Liver (tissue), 9 donors: ENCODE measurements around the gene KCTD5. TPM values are rescaled to one million over a fixed set of nuclear protein-coding genes. Genes with fewer than 3 reads are reported as not detected.

Source experiments
- DNase-seq: peaks from one replicate; pipeline ENCODE4 v3.0.0-alpha.2; 2017; ENCODE audit warnings: low spot score
- H3K27ac ChIP-seq, 2 donors: one replicate each; pipeline ENCODE4 v1.7.0; 2013; ENCODE audit warnings: inconsistent platforms in 2 of 2, low read length in 2 of 2, control low read depth in 1 of 2, low read depth in 1 of 2, mild to moderate bottlenecking in 1 of 2
- H3K27me3 ChIP-seq, 4 donors: one replicate each; pipeline versions ENCODE4 v1.6.1 to v1.7.0; 2013; ENCODE audit warnings: low read length in 3 of 4, inconsistent platforms in 1 of 4, mild to moderate bottlenecking in 1 of 4, moderate library complexity in 1 of 4; ENCODE audit not compliant: control insufficient read depth in 4 of 4, insufficient read depth in 4 of 4
- H3K36me3 ChIP-seq, 4 donors: one replicate each; pipeline versions ENCODE4 v1.6.1 to v1.7.0; 2013; ENCODE audit warnings: low read length in 3 of 4, mild to moderate bottlenecking in 3 of 4, low read depth in 1 of 4, moderate library complexity in 1 of 4; ENCODE audit not compliant: control insufficient read depth in 4 of 4, insufficient read depth in 3 of 4
- H3K4me1 ChIP-seq, 4 donors: one replicate each; pipeline versions ENCODE4 v1.6.1 to v1.7.0; 2013; ENCODE audit warnings: low read length in 3 of 4, mild to moderate bottlenecking in 3 of 4, moderate library complexity in 1 of 4; ENCODE audit not compliant: control insufficient read depth in 4 of 4, insufficient read depth in 4 of 4
- H3K4me3 ChIP-seq, 3 donors: one replicate each; pipeline versions ENCODE4 v1.6.1 to v1.7.0; 2013; ENCODE audit warnings: low read length in 3 of 3, control low read depth in 1 of 3, low read depth in 1 of 3, mild to moderate bottlenecking in 1 of 3
- H3K9ac ChIP-seq, 2 donors: one replicate each; pipeline ENCODE4 v1.7.0; 2013; ENCODE audit warnings: low read length in 2 of 2, mild to moderate bottlenecking in 2 of 2, moderate library complexity in 2 of 2, control low read depth in 1 of 2, low read depth in 1 of 2
- H3K9me3 ChIP-seq, 4 donors: one replicate each; pipeline versions ENCODE4 v1.6.1 to v1.7.0; 2013; ENCODE audit warnings: low read length in 3 of 4; ENCODE audit not compliant: control insufficient read depth in 4 of 4
- EGR1 ChIP-seq, 2 donors: IDR thresholded peaks; 2 replicates each; pipeline ENCODE4 v1.6.1; 2016 to 2018; ENCODE audit warnings: antibody characterized with exemption in 2 of 2, low read depth in 2 of 2
- FOXA1 ChIP-seq: IDR thresholded peaks from 2 replicates; pipeline ENCODE4 v1.6.1; 2016; ENCODE audit warnings: antibody characterized with exemption
- FOXA2 ChIP-seq: IDR thresholded peaks from 2 replicates; pipeline ENCODE4 v1.6.1; 2016; ENCODE audit warnings: antibody characterized with exemption
- GABPA ChIP-seq, 2 donors: IDR thresholded peaks in 1 of 2; conservative IDR thresholded peaks in 1 of 2; 2 replicates each; pipeline ENCODE4 v1.6.1; 2016; ENCODE audit warnings: antibody characterized with exemption in 2 of 2, mild to moderate bottlenecking in 1 of 2, moderate library complexity in 1 of 2
- HNF4A ChIP-seq, 2 donors: conservative IDR thresholded peaks; 2 replicates each; pipeline ENCODE4 v1.6.1; 2016; ENCODE audit warnings: antibody characterized with exemption in 2 of 2, mild to moderate bottlenecking in 2 of 2
- HNF4G ChIP-seq: IDR thresholded peaks from 2 replicates; pipeline ENCODE4 v1.6.1; 2016; ENCODE audit warnings: antibody characterized with exemption
- JUND ChIP-seq, 2 donors: IDR thresholded peaks; 2 replicates each; pipeline ENCODE4 v1.6.1; 2016; ENCODE audit warnings: antibody characterized with exemption in 2 of 2
- NR2F2 ChIP-seq: IDR thresholded peaks from 2 replicates; pipeline ENCODE4 v1.6.1; 2016; ENCODE audit warnings: antibody characterized with exemption
- RAD21 ChIP-seq, 2 donors: IDR thresholded peaks; 2 replicates each; pipeline ENCODE4 v1.6.1; 2016; ENCODE audit warnings: antibody characterized with exemption in 2 of 2, mild to moderate bottlenecking in 2 of 2
- RXRA ChIP-seq, 2 donors: IDR thresholded peaks; 2 replicates each; pipeline ENCODE4 v1.6.1; 2017 to 2018; ENCODE audit warnings: antibody characterized with exemption in 2 of 2, mild to moderate bottlenecking in 1 of 2
- SP1 ChIP-seq: IDR thresholded peaks from 2 replicates; pipeline ENCODE4 v1.6.1; 2018; ENCODE audit warnings: antibody characterized with exemption, mild to moderate bottlenecking
- TAF1 ChIP-seq: conservative IDR thresholded peaks from 2 replicates; pipeline ENCODE4 v1.6.1; 2016; ENCODE audit warnings: antibody characterized with exemption, mild to moderate bottlenecking
- YY1 ChIP-seq: IDR thresholded peaks from 2 replicates; pipeline ENCODE4 v1.6.1; 2016; ENCODE audit warnings: antibody characterized with exemption, mild to moderate bottlenecking
- WGBS: extraction: QIAGEN DNeasy Blood & Tissue Kit; methylation state at CpG from one replicate; pipeline ENCODE4 v1.1.7; 2013; 5-methylcytosine and 5-hydroxymethylcytosine counted together
- polyA plus RNA-seq, 2 donors: library from polyadenylated mRNA; stranded (reverse) in 1 of 2; unstranded in 1 of 2; fragments of 200-250 nt in 1 of 2; fragments of >200 nt in 1 of 2; fragmentation: Nextera tagmentation in 1 of 2; extraction: Ambion mirVana in 1 of 2; gene quantifications; one replicate each; pipeline versions ENCODE4 v1.2.1 to v1.2.3, GENCODE V29; 2013 to 2015
- total RNA-seq, 2 donors: library from RNA; depleted of rRNA; stranded (reverse); fragments of >200 nt; gene quantifications; one replicate each; pipeline ENCODE4 v1.2.3, GENCODE V29; 2014
- TF ChIP-seq, protein P1 (sequence below): IDR thresholded peaks from 2 replicates; pipeline ENCODE4 v1.6.1; 2016; ENCODE audit warnings: antibody characterized with exemption
- TF ChIP-seq, protein P2 (sequence below): IDR thresholded peaks from 2 replicates; pipeline ENCODE4 v1.6.1; 2016; ENCODE audit warnings: antibody characterized with exemption
- TF ChIP-seq, protein P3 (sequence below): IDR thresholded peaks from 2 replicates; pipeline ENCODE4 v1.6.1; 2016; ENCODE audit warnings: antibody characterized with exemption, mild to moderate bottlenecking
- TF ChIP-seq, protein P4 (sequence below): fragments of 150-350 bp; IDR thresholded peaks from 2 replicates; pipeline ENCODE4 v1.5.1; 2017; ENCODE audit warnings: improper control_type of control experiment, low read depth, low read length; ENCODE audit not compliant: missing input control
- TF ChIP-seq, protein P5 (sequence below): IDR thresholded peaks from 2 replicates; pipeline ENCODE4 v1.6.1; 2016; ENCODE audit warnings: antibody characterized with exemption
- donor health status: healthy.
- donor health status: healthy.
- donor health status: healthy.
- donor health status: healthy.
- donor health status: healthy.

KCTD5 gene
- total and polyA plus RNA-seq, 4 donors: 8.3 to 14.2 (median 11.5) TPM

DNA sequence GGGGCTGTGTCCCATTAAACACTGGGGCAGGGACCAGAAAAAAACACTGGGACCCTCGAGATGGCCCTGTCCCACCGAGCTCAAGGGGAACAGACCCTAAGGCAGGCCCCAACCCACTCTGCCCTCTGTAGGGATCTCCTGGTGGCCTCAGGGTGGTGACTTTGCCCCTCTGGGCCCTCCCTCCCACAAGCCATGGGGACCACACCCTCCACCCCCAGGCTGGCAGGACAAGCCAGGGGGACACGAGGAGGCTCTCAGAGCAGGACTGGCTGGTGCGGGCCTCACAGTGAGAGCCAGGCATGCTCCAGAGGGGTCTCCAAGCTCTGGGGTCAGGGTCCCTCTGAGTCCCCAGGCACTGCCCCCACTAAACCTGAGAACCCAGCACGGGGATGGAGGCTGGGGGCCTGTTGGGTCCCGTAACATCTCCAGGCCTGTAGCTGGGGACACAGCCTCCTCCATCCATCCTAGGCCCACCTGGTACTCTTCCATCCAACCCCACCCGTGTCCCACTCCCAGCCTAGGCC lies 55.6 kb downstream of the KCTD5 start:
- H3K4me3 ChIP-seq: no peak overlapping the region
- H3K9ac ChIP-seq: no peak overlapping the region
- H3K27me3 ChIP-seq: no peaks in the 10 kb centered on the region
- WGBS: 79% methylated on average over 7 of the region's 7 CpGs
- no peaks in the 10 kb centered on the region for H3K4me1 ChIP-seq
- DNase-seq: no peak
- no peaks in the 10 kb centered on the region for H3K36me3 ChIP-seq
- TF ChIP-seq EGR1 (IDR thresholded peaks at IDR 0.05; ENCODE audit: low read depth in 2 of 2): no peak
- TF ChIP-seq HNF4G: no peak
- no peak for TF ChIP-seq FOXA1
- TF ChIP-seq, protein P1, sequence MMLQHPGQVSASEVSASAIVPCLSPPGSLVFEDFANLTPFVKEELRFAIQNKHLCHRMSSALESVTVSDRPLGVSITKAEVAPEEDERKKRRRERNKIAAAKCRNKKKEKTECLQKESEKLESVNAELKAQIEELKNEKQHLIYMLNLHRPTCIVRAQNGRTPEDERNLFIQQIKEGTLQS: no peak
- TF ChIP-seq, protein P2, sequence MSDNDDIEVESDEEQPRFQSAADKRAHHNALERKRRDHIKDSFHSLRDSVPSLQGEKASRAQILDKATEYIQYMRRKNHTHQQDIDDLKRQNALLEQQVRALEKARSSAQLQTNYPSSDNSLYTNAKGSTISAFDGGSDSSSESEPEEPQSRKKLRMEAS: no peak
- TF ChIP-seq NR2F2: no peak
- no peak for TF ChIP-seq RAD21 (IDR thresholded peaks at IDR 0.05)
- TF ChIP-seq SP1: no peak
- TF ChIP-seq FOXA2: no peak
- no peak for TF ChIP-seq GABPA (IDR thresholded peaks at IDR 0.05 in 1 of 2, conservative IDR thresholded peaks at IDR 0.05 in 1 of 2)
- TF ChIP-seq, protein P3, sequence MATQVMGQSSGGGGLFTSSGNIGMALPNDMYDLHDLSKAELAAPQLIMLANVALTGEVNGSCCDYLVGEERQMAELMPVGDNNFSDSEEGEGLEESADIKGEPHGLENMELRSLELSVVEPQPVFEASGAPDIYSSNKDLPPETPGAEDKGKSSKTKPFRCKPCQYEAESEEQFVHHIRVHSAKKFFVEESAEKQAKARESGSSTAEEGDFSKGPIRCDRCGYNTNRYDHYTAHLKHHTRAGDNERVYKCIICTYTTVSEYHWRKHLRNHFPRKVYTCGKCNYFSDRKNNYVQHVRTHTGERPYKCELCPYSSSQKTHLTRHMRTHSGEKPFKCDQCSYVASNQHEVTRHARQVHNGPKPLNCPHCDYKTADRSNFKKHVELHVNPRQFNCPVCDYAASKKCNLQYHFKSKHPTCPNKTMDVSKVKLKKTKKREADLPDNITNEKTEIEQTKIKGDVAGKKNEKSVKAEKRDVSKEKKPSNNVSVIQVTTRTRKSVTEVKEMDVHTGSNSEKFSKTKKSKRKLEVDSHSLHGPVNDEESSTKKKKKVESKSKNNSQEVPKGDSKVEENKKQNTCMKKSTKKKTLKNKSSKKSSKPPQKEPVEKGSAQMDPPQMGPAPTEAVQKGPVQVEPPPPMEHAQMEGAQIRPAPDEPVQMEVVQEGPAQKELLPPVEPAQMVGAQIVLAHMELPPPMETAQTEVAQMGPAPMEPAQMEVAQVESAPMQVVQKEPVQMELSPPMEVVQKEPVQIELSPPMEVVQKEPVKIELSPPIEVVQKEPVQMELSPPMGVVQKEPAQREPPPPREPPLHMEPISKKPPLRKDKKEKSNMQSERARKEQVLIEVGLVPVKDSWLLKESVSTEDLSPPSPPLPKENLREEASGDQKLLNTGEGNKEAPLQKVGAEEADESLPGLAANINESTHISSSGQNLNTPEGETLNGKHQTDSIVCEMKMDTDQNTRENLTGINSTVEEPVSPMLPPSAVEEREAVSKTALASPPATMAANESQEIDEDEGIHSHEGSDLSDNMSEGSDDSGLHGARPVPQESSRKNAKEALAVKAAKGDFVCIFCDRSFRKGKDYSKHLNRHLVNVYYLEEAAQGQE: no peak
- TF ChIP-seq, protein P4, sequence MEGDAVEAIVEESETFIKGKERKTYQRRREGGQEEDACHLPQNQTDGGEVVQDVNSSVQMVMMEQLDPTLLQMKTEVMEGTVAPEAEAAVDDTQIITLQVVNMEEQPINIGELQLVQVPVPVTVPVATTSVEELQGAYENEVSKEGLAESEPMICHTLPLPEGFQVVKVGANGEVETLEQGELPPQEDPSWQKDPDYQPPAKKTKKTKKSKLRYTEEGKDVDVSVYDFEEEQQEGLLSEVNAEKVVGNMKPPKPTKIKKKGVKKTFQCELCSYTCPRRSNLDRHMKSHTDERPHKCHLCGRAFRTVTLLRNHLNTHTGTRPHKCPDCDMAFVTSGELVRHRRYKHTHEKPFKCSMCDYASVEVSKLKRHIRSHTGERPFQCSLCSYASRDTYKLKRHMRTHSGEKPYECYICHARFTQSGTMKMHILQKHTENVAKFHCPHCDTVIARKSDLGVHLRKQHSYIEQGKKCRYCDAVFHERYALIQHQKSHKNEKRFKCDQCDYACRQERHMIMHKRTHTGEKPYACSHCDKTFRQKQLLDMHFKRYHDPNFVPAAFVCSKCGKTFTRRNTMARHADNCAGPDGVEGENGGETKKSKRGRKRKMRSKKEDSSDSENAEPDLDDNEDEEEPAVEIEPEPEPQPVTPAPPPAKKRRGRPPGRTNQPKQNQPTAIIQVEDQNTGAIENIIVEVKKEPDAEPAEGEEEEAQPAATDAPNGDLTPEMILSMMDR: no peak
- no peak for TF ChIP-seq HNF4A (conservative IDR thresholded peaks at IDR 0.05)
- TF ChIP-seq, protein P5, sequence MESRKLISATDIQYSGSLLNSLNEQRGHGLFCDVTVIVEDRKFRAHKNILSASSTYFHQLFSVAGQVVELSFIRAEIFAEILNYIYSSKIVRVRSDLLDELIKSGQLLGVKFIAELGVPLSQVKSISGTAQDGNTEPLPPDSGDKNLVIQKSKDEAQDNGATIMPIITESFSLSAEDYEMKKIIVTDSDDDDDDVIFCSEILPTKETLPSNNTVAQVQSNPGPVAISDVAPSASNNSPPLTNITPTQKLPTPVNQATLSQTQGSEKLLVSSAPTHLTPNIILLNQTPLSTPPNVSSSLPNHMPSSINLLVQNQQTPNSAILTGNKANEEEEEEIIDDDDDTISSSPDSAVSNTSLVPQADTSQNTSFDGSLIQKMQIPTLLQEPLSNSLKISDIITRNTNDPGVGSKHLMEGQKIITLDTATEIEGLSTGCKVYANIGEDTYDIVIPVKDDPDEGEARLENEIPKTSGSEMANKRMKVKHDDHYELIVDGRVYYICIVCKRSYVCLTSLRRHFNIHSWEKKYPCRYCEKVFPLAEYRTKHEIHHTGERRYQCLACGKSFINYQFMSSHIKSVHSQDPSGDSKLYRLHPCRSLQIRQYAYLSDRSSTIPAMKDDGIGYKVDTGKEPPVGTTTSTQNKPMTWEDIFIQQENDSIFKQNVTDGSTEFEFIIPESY: no peak
- TF ChIP-seq YY1: no peak
- TF ChIP-seq JUND (IDR thresholded peaks at IDR 0.05): no peak
- no peak for TF ChIP-seq RXRA (IDR thresholded peaks at IDR 0.05)
- TF ChIP-seq TAF1: no peak
- H3K9me3 ChIP-seq: no peaks in the 10 kb centered on the region
- no peak overlapping the region for H3K27ac ChIP-seq
